ENCODE data around the gene SYNJ2.
"Not testable (repeated sequence)": the region's sequence is repeated elsewhere in the genome, so short reads cannot be mapped to it uniquely, and the experiment has no call there.

Gene SYNJ2
- total RNA-seq, result 25.0 to 197 (median 64.7) reads per million in 4 experiments

- peak; percentile 70 for DNase-seq
Measured at GRCh38 chr6:157981395-157982101, at the start of gene SYNJ2. Gene SYNJ2, plus strand, starts transcription at chr6:157981863. Its CDS starts 99 bp downstream, at chr6:157981962.

GRCh38 chr6:157935786-157936185 is 45.9 kb upstream of the SYNJ2 start:
- no peak for DNase-seq

DNA sequence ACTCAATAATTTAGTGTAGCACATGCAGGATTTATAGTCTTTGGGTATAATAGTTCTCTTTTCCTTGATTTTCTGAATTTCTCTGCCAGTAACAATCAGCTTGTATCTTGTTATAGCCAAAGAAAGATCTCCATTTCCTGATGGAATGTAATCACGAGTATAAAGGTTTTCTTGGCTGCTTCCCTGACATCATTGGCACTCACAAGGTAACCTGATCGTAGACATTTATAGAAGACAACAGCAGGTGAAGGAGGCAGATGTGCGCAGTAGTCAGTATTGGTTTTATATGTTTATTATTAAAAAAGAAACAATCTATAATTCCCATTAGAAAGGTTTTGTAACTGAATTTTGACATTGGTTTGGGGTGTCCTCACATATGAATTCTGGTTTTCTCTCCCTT is 44.3 kb upstream of the SYNJ2 start:
- DNase-seq, result no peak

DNA sequence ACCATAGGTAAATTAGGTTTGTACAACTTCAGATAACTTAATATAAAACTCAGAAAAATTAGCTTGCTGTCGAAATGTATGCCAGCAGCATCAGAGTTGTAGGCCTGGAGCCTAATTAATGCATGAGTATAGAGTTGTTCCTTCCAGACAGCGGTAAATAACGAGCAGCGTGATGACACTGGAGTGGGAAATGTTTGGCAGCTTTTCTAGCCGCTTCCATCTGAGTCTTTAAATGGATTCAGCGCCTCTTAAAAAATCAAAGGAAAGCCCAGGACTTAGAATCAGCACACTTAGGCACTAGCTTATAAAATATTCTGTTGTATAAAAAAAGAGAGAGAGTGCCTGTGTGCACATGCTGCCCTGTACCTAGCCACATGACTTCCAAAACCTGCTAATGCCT is 43.7 kb upstream of the SYNJ2 start:
- no peak for DNase-seq

DNA sequence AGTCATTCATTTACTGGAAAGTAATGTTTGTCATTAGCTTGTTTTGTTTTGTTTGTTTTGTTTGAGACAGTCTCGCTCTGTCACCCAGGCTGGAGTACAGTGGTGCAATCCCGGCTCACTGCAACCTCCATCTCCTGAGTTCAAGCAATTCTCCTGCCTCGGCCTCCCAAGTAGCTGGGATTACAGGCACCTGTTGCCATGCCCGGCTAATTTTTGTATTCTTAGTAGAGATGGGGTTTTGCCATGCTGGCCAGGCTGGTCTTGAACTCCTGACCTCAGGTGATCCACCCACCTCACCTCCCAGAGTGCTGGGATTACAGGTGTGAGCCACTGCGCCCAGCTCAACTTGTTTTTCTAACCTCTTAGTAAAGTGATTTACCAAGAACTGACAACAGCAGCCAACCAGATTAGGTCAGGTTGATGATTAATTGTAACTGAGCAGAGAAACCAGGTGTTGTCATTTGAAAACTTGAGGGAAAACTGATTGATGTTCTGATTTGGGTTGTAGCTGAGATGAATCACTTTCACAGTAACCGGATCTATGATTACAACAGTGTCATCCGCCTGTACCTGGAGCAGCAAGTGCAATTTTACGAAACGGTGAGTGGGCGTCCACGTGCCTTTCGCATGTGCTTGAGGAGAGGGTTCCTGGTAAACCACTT is 41.2 kb upstream of the SYNJ2 start:
- not testable (repeated sequence) for DNase-seq

GRCh38 chr6:157941101-157941863 is 40.4 kb upstream of the SYNJ2 start:
- DNase-seq, result no peak

DNA sequence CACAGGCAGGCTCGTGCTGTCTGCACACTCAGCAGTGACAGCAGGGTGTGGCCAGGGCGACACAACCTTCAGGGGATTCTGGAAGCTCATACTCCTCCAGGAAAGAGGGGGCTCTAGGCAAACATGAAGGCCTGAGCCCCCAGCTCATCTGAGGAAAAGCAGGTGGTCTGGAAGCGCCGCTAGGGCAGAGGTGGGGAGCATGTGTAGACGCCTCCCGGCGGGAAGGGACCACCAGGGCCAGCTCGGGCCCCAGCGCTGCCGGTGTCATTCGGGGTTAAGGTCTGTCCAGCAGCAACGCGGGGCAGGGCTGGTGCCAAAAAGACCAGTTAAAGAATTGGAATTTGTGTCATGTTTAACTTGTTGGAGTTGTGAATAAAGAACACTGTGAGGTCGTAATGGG is 39.3 kb upstream of the SYNJ2 start:
- no peak for DNase-seq

DNA sequence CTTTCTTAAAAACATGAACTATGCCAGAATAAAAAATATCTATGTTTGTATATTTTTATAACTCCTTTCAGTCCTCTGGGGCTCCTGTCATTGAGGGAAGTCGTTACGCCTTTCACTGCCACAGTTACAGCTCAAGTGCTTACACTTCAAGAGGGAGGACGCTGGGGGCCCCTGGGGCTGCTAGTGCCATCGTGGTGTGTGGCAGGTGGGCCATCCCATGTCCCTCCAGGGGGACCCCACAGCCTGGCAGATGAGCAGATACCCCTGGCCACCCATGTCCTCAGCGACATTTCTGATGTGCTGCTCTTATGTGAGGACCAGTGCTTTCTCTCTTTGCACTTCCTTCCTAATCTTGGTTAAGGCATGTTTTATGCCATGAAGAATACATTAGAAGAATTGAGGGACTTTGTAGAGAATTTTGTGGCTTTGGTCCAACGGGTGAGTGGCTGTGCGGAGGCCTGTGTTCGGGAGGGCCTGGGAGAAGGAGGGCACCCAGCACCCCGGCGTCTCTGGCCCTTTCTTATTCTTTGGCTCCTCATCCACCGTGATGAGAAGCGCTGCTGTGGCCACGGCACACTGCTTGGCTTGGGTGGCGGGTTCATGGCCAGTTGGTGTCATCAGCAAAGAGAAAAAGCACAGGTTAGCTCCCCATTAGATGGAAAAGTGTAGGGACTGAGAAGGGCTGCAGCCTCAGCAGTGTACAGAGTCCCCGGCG is 38.3 kb upstream of the SYNJ2 start:
- DNase-seq, result no peak

- DNase-seq, result no peak
Measured at GRCh38 chr6:157943964-157944283, 37.7 kb upstream of the SYNJ2 start.

DNA sequence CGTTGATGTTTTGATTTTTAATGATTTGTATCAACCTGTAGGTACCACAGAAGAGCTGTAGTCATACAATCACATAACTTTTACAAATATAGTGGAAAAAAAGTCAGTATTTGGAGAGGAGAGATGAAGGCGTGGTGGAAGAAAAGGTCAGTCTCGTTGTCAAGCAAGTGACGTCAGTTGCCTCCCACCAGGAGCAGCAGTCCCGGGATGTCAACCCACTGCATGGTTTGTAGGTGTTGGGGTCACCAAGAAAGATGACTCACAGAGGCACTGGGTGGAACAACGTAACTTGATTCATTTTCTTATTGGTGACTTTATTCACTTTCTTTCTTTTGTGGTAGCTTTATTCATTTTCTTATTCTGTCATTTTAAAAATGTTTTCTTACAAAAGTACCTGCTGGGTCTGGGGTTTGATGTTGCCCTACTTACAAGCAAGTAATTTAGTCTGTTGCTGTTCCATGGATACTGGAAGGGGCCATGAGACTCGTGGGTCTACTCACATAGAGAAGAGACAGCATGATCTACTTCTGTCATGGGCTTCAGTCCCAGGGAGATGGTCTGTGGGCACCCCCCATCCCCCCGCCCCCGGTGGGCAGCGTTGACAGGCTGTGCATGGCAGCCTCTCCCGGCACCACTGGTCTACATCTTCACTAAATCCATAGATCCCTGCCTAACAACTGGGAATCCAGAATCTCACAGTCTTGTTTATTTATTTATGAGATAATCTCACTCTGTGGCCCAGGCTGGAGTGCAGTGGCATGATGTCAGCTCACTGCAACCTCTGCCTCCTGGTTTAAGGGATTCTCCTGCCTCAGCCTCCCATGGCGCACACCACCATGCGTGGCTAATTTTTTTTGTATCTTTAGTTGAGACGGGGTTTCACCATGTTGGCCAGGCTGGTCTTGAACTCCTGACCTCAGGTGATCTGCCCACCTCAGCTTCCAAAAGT is 36.4 kb upstream of the SYNJ2 start:
- no peak for DNase-seq

GRCh38 chr6:157946053-157946617 is 35.5 kb upstream of the SYNJ2 start:
- DNase-seq, result no peak

DNA sequence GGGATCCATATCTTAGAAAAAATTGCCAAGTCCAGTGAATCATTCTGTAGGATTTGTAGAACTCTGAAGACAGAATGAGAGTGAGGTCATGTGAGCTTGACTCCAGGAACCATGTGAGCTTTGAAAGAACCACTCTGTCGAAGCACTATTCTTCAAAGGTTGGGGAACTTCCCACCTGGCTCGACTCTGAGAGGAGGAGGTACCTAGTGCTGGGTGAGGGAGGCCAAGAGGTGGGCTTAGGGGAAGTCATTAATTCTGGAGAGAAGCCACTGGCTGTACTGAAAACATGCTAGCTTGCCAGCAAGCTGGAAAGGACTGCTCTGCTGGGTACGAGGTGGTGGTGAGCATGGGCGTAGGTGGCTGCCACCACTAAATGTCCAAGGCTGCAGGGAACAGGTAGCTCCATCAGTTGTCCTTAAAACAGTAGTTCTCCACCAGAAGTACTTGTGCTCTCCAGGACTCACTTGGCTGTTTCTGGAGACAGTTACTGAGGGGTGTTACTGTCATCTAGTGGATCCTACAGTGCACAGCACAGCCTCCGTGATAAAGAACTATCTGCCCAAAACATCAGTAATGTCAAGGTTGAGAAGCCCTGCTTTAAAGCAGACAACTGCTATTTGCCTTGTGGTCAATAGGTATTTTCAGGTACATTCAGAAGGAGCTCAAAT is 34.7 kb upstream of the SYNJ2 start:
- no peak for DNase-seq

DNA sequence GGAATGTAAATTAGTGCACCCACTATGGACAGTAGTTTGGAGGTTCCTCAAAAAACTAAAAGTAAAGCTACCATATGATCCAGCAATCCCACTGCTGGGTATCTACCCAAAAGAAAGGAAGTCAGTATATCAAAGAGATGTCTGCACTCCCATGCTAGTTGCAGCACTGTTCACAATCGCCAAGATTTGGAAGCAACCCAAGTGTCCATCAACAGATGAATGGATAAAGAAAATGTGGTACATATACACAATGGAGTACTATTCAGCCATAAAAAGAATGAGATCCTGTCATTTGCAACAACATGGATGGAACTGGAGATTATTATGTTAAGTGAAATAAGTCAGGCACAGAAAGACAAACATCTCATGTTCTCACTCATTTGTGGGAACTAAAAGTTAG is 30.8 kb upstream of the SYNJ2 start:
- DNase-seq, result not testable (repeated sequence)

DNA sequence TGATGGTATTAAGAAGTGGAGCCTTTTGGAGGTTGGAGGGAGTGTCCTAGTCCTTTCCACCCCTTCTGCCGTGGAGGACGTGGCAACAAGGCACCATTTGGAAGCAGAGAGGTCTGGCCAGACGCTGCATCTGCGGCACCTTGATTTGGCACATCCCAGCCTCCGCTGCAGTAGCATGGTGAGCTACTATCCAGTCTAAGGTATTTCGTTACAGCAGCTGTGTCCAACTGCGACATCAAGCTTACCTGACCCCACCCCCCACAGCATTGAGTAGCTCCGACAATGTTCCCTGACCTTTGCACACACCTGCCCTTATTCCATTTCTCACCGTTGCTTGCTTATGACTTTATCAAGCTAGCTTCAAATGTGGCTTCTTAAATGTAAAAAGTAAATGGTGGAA is 29.8 kb upstream of the SYNJ2 start:
- DNase-seq, result no peak

DNA sequence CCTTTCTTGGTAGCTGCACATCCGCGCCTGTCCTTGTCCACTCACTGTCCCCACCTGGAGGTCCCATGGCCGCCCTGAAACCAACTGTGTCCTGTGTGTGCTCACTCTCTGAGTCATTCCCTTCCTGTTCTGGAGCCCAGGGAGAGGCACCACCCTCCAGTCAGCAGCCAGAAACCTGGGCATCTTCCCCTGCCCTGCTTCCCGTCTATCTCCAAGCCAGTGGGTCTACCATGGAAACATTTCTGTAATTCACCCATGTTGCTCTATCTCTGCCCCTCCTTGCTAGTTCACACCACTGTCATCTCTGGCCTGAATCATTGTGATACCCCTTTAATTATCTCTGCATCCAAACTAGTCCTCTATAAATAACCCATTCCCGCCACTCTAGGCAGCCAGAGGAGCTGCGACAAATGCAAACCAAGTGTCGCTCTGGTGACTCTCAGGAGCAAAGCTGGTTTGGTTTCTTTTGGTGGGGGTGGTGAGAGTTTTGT is 28.8 kb upstream of the SYNJ2 start:
- DNase-seq, result no peak

- DNase-seq, result no peak
Measured at GRCh38 chr6:157953580-157954091, 28.0 kb upstream of the SYNJ2 start.

DNA sequence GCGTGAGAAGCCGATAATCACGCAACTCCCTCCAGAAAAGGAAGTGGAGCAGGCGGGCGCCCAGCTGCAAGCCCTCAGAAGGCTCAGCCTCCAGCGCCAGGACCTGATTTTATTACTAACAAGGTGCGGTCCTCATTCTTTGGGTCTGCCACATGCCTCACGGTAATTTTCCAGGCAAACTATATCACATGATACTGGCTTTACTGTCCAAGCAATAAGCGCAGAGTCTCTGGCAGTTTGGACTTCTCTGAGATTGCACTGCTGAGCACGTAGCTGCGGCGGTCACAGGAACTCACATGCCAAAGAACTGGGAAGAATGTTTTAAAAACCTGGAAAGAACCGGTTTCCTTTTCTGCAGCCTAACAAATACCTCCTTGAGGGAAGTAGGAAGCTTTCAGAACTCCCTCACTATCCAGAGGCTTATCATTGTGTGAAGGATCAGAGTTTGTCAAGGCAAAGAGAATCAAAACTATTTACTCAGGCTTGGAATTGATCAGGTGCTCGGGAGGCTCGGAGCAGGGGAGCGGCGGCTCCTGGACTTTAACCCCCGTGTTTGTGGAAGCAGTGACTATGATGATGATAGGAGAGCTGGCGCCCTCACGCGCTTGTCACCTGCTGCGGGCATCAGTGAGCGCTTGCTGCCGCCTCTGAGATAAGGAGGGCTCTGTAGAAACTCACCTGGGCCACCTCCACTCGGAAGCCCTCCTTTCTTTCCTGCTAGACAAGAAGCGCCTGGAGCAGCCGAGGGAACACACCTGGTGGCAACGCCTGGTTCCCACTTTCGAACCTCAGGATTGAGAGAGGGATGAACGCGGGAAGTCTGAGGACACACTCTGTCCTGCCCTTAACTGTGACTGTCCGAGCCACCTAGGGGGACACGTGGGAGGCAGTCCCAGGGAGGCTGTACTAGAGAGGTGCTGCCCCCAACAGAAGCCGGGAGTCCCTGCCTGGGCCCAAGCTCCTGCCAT is 27.2 kb upstream of the SYNJ2 start:
- DNase-seq, result no peak

DNA sequence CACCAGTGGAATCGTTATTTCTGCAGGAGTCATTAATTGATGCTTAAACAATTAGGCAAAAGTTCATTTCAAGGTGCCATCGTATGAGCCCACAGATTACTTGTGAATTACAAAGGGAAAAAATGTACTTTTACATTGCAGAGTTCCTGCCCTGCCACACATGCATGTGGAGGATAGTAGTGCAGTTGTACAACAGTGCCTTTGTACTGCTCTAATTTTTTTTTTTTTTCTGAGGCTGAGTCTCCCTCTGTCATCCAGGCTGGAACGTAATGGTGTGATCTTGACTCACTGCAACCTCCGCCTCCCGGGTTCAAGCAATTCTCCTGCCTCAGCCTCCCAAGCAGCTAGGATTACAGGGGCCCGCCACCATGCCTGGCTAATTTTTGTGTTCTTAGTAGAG is 26.0 kb upstream of the SYNJ2 start:
- no peak for DNase-seq

GRCh38 chr6:157956171-157956730 is 25.4 kb upstream of the SYNJ2 start:
- no peak for DNase-seq
